ENCODE measurements around the gene SELENOS.

The SELENOS gene, protein sequence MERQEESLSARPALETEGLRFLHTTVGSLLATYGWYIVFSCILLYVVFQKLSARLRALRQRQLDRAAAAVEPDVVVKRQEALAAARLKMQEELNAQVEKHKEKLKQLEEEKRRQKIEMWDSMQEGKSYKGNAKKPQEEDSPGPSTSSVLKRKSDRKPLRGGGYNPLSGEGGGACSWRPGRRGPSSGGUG

GRCh38 chr15:101277038-101277822 is at the start of gene SELENOS:
Gene SELENOS, minus strand, starts transcription at chr15:101277485. Its CDS starts 68 bp downstream, at chr15:101277417.
- peak; percentile 90 for DNase-seq

- DNase-seq = no peak
Observed at GRCh38 chr15:101326462-101327146, 49.3 kb upstream of the SELENOS start.

DNA sequence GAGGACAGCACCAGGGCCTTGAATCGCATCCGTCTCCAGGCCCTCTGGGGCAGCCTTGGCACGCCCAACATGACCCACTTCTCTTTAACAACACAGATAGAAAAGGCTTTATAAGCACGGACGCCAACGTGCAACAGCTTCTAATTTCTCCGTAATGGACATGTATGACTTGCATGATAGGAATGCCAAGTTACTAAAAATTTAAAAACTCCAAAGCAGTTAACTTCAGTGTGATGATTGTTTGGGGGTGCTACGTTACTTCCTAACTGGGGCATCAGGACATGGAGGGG is 48.7 kb upstream of the SELENOS start:
- DNase-seq = no peak

- DNase-seq = no peak
Observed at GRCh38 chr15:101325263-101326025, 48.2 kb upstream of the SELENOS start.

GRCh38 chr15:101324524-101325177 is 47.4 kb upstream of the SELENOS start:
- no peak for DNase-seq

DNA sequence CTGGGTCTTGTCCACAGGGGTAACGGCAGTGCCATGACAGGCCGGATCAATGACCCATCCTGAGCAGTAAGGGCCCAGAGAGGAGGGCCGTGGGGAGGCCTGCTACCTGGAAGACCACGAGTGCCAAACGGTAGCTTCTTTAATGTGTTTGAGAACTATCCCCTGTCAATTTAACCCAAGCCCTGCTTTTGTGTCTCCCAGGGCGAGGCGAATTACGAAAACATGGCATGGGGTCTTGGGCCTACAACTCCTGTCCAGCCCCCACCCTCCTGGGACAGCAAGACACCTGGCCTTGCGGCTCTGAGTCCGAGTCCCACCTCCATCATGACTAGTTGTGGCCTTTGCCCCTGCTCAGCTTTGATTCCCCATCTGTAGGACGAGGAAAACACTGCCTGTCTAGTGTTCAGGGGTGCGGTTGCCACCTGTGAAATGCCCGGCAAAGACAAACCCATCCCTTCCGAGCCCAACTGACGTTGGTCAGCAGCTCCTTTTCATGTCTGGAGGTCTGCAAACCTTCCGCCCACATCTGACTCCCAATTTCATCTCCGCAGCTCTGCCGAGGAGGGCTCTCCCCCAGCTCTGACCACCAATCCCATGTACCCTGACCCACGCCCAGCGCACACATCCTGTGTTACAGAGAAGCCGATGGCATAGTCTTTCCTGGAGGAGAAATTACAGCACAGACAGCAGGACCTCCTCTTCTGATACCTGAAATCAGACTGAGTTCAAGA is 46.7 kb upstream of the SELENOS start:
- no peak for DNase-seq

- DNase-seq = no peak
Observed at GRCh38 chr15:101322854-101323477, 45.7 kb upstream of the SELENOS start.

GRCh38 chr15:101322016-101322695 is 44.9 kb upstream of the SELENOS start:
- no peak for DNase-seq

DNA sequence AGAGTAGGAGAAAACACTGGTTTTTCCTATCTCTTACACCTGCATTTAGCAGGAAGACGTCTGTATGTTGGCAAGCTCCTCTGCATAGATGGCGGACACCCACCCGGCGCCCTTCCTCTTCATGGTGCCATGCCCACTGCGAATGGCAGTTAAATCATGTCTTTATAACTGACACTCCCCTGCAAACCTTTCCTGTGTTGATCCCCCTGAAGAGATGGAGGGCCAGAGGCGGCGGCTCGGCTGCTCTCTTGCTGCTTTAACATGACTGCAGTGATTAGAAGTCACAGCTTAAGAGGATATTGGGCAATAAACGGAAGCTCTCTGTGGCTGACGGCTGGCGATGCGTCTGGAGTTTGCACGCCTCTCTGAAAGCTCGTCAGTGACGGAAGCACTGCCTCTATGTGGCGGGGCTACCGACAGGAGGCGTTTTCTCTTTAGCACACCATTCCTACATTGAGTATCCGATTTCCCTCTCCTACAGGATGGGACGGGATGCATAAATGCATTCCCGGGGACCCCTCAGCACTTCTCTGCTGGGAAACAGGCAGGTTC is 43.3 kb upstream of the SELENOS start:
- DNase-seq = peak; percentile 55

GRCh38 chr15:101318839-101319238 is 41.6 kb upstream of the SELENOS start:
- DNase-seq = no peak

DNA sequence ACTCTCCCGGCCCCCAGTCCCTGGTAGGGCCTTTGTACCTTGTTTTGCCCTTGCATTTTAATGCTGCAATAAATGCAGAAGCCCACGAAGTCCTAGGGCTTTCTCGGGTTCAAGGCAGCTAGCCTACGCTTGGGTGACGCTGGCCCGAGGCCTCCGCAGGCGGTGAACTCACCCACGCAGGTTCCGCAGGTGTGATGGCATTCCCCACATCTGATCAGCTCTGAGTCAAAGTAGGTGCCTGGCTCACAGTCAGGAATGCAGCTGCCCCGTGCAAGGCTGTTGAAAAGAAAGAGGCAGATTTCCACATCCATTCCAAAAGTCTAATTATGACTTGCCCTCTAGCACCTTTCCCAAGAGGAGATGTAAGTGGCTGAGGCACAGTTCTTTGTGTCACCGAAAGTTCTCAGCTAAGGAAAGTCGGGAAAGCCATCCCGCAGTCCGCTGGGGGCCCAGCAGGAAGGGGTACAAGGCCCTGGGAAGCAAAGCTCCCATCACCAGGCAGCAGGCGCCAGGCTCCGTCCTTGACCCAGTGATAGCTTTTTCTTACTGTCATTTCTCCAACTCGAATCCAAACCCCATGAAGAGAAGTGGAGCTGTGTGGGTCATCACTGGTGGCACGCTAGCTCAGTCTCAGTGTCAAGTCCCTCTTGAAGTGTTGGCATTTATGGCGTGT is 41.0 kb upstream of the SELENOS start:
- DNase-seq = no peak

- no peak for DNase-seq
Observed at GRCh38 chr15:101317336-101317872, 40.1 kb upstream of the SELENOS start.

DNA sequence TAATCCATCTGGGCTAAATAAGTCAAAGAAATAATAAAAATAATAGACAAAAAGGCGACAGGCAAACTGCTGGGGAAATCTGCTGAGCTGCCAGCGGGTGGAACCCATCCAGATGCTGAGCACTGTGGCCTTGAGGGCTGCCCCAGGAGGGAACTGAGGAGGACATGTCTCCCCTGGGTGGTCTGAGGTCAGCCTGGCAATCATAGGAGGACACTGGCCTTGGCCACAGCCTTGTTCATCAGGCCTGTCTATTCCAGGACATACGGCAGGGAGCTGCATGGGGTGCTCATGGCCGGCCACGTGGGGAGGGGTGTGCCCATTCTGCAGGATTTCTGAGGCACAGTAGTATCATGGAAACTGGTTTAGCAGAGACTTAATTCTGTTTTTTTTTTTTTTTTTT is 39.2 kb upstream of the SELENOS start:
- DNase-seq = no peak

GRCh38 chr15:101315736-101316135 is 38.5 kb upstream of the SELENOS start:
- no peak for DNase-seq

- no peak for DNase-seq
Observed at GRCh38 chr15:101314336-101315125, 37.2 kb upstream of the SELENOS start.

GRCh38 chr15:101313041-101313761 is 35.9 kb upstream of the SELENOS start:
- DNase-seq = no peak

DNA sequence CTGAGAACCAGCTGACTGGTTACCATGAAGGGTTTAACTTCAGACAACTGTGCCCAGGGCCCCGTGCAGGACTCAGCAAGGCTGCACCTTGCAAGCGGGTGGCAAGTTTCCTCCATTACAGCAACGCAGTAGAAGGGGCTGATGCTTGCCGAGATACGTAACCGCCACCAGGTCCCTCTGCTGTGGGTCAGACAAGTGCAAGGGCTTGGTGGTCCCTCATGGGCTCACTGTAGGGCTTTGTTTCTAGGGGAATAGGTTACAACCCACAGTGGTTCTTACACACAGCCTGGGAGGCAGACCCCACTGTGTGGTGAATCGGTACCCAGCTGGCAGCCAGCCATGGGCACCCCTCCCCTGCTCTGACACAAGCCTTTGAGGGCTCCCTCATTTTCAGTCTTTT is 33.2 kb upstream of the SELENOS start:
- no peak for DNase-seq

GRCh38 chr15:101310161-101310480 is 32.8 kb upstream of the SELENOS start:
- DNase-seq = no peak
